ENCODE data around the gene AVPI1. TPM values are rescaled to one million over a fixed set of nuclear protein-coding genes. Genes with fewer than 3 reads are reported as not detected.
"Not testable (repeated sequence)": the region's sequence is repeated elsewhere in the genome, so short reads cannot be mapped to it uniquely, and the experiment has no call there.

Gene AVPI1
- total RNA-seq, 1 experiment from 2014 or later: 126 TPM

- in situ Hi-C loops (cut with HindIII; ENCODE audit: low pct_unique_long_range_greater_than_20kb, low sequenced_read_pairs): no loop called here
- DNase-seq (ENCODE audit: low read depth, low spot score): no peak
Observed at GRCh38 chr10:97656777-97657176, 30.3 kb downstream of the AVPI1 start.

- in situ Hi-C loops (cut with HindIII; ENCODE audit: low pct_unique_long_range_greater_than_20kb, low sequenced_read_pairs): no loop called here
- DNase-seq (ENCODE audit: low read depth, low spot score): no peak
Observed at GRCh38 chr10:97651773-97652172, 35.3 kb downstream of the AVPI1 start.

- DNase-seq (ENCODE audit: low read depth, low spot score): no peak
- in situ Hi-C loops (cut with HindIII; ENCODE audit: low pct_unique_long_range_greater_than_20kb, low sequenced_read_pairs): no loop called here
Observed at GRCh38 chr10:97650726-97651125, 36.3 kb downstream of the AVPI1 start.

- in situ Hi-C loops (cut with HindIII; ENCODE audit: low pct_unique_long_range_greater_than_20kb, low sequenced_read_pairs); DNase-seq (ENCODE audit: low read depth, low spot score): not testable (repeated sequence)
Observed at GRCh38 chr10:97649405-97649750, 37.7 kb downstream of the AVPI1 start.

- in situ Hi-C loops (cut with HindIII; ENCODE audit: low pct_unique_long_range_greater_than_20kb, low sequenced_read_pairs): no loop called here
Observed at GRCh38 chr10:97648562-97649404, 38.3 kb downstream of the AVPI1 start.

GRCh38 chr10:97647556-97647955, 39.5 kb downstream of the AVPI1 start:
- peak; percentile 81 for DNase-seq (ENCODE audit: low read depth, low spot score)
- in situ Hi-C loops (cut with HindIII; ENCODE audit: low pct_unique_long_range_greater_than_20kb, low sequenced_read_pairs): no loop called here

More at GRCh38 chr10:97648562-97649404, 38.3 kb downstream of the AVPI1 start:
- DNase-seq (ENCODE audit: low read depth, low spot score): peak; percentile 78

GRCh38 chr10:97644936-97645335, 42.1 kb downstream of the AVPI1 start:
- in situ Hi-C loops (cut with HindIII; ENCODE audit: low pct_unique_long_range_greater_than_20kb, low sequenced_read_pairs): no loop called here

GRCh38 chr10:97643441-97643985, 43.5 kb downstream of the AVPI1 start:
- no peak for DNase-seq (ENCODE audit: low read depth, low spot score)
- in situ Hi-C loops (cut with HindIII; ENCODE audit: low pct_unique_long_range_greater_than_20kb, low sequenced_read_pairs): no loop called here

More at GRCh38 chr10:97644936-97645335, 42.1 kb downstream of the AVPI1 start:
- DNase-seq (ENCODE audit: low read depth, low spot score): no peak

- in situ Hi-C loops (cut with HindIII; ENCODE audit: low pct_unique_long_range_greater_than_20kb, low sequenced_read_pairs); DNase-seq (ENCODE audit: low read depth, low spot score): not testable (repeated sequence)
Observed at GRCh38 chr10:97642471-97643159, 44.4 kb downstream of the AVPI1 start.

GRCh38 chr10:97640868-97641811, 45.9 kb downstream of the AVPI1 start:
- no peak for DNase-seq (ENCODE audit: low read depth, low spot score)
- in situ Hi-C loops (cut with HindIII; ENCODE audit: low pct_unique_long_range_greater_than_20kb, low sequenced_read_pairs): no loop called here

GRCh38 chr10:97640174-97640867, 46.7 kb downstream of the AVPI1 start, which contains the start of gene PI4K2A:
Gene PI4K2A (plus strand): TSS chr10:97640671. CDS start chr10:97640743, 72 bp downstream.
- peak; percentile 98 for DNase-seq (ENCODE audit: low read depth, low spot score)
- in situ Hi-C loops (cut with HindIII; ENCODE audit: low pct_unique_long_range_greater_than_20kb, low sequenced_read_pairs): no loop called here

GRCh38 chr10:97639090-97639489, 48.0 kb downstream of the AVPI1 start:
- in situ Hi-C loops (cut with HindIII; ENCODE audit: low pct_unique_long_range_greater_than_20kb, low sequenced_read_pairs); DNase-seq (ENCODE audit: low read depth, low spot score): not testable (repeated sequence)

GRCh38 chr10:97635577-97635976, 51.5 kb downstream of the AVPI1 start:
- DNase-seq (ENCODE audit: low read depth, low spot score): no peak
- in situ Hi-C loops (cut with HindIII; ENCODE audit: low pct_unique_long_range_greater_than_20kb, low sequenced_read_pairs): no loop called here

GRCh38 chr10:97633921-97634320, 53.1 kb downstream of the AVPI1 start:
- peak; percentile 44 for DNase-seq (ENCODE audit: low read depth, low spot score)
- in situ Hi-C loops (cut with HindIII; ENCODE audit: low pct_unique_long_range_greater_than_20kb, low sequenced_read_pairs): no loop called here

- DNase-seq (ENCODE audit: low read depth, low spot score): peak; percentile 93
- in situ Hi-C loops (cut with HindIII; ENCODE audit: low pct_unique_long_range_greater_than_20kb, low sequenced_read_pairs): no loop called here
Observed at GRCh38 chr10:97632949-97633884, 53.8 kb downstream of the AVPI1 start, which contains the start of gene MORN4. Gene MORN4 (minus strand): TSS chr10:97633500. CDS start chr10:97619653, 13,847 bp downstream.

GRCh38 chr10:97631098-97631497, 55.9 kb downstream of the AVPI1 start:
- DNase-seq (ENCODE audit: low read depth, low spot score): no peak
- in situ Hi-C loops (cut with HindIII; ENCODE audit: low pct_unique_long_range_greater_than_20kb, low sequenced_read_pairs): no loop called here
